SU-DHL-6 (cell line): ENCODE data around the gene TMEM45B.
A peak's percentile ranks its signal among the peaks of the same experiment; 100 is the strongest.

ENCODE experiments used
- H2AFZ ChIP-seq: fragments of 200-600 bp; sonication (generic); 2 replicates; pipeline ENCODE4 v1.6.1; 2014; ENCODE audit warnings: low read depth, mild to moderate bottlenecking, moderate library complexity, mixed read lengths, antibody characterized with exemption, low read length; ENCODE audit not compliant: severe bottlenecking
- H3F3A ChIP-seq: fragments of 200-600 bp; shearing (Covaris generic); 2 replicates; pipeline ENCODE4 v1.6.0; 2016; ENCODE audit warnings: antibody characterized with exemption, mild to moderate bottlenecking; ENCODE audit not compliant: insufficient read depth
- H3K27ac ChIP-seq: fragments of 200-600 bp; sonication (generic); 2 replicates; pipeline ENCODE4 v1.5.1; 2016; ENCODE audit warnings: low read depth, mild to moderate bottlenecking, low read length, moderate library complexity, mixed read lengths
- H3K27me3 ChIP-seq: fragments of 200-600 bp; sonication (generic), shearing (Covaris generic); 2 replicates; pipeline ENCODE4 v1.6.0; 2014; ENCODE audit warnings: mild to moderate bottlenecking, low read length
- H3K36me3 ChIP-seq: fragments of 200-600 bp; sonication (generic); 2 replicates; pipeline ENCODE4 v1.6.1; 2014; ENCODE audit warnings: mild to moderate bottlenecking, low read length, mixed read lengths
- H3K4me2 ChIP-seq: fragments of 300-600, 200-600 bp; shearing (Covaris generic), sonication (generic); 2 replicates; pipeline ENCODE4 v1.6.0; 2014; ENCODE audit warnings: low read length, low read depth, mild to moderate bottlenecking; ENCODE audit not compliant: poor library complexity, severe bottlenecking
- H3K4me3 ChIP-seq: fragments of 200-600 bp; sonication (generic); 2 replicates; pipeline ENCODE4 v1.5.1; 2014; ENCODE audit warnings: antibody characterized with exemption, low read length, mild to moderate bottlenecking, mixed read lengths; ENCODE audit not compliant: insufficient read depth, poor library complexity, severe bottlenecking
- H3K79me2 ChIP-seq: fragments of 200-600 bp; sonication (generic); 2 replicates; pipeline ENCODE4 v1.6.1; 2014; ENCODE audit warnings: mild to moderate bottlenecking, low read length, moderate library complexity; ENCODE audit not compliant: insufficient read depth
- H3K9ac ChIP-seq: fragments of 200-600 bp; sonication (generic); 2 replicates; pipeline ENCODE4 v1.7.0; 2014; ENCODE audit warnings: mild to moderate bottlenecking, low read length
- H3K9me2 ChIP-seq: fragments of 200-600 bp; sonication (generic); replicated peaks from 2 replicates; pipeline ENCODE4 v1.6.1; 2014; ENCODE audit warnings: low read length; ENCODE audit not compliant: insufficient read depth
- H3K9me3 ChIP-seq: fragments of 200-600 bp; sonication (generic); 2 replicates; pipeline ENCODE4 v1.6.1; 2014; ENCODE audit warnings: low read length, mixed read lengths; ENCODE audit not compliant: insufficient read depth
- H4K20me1 ChIP-seq: fragments of 200-600 bp; sonication (generic); 2 replicates; pipeline ENCODE4 v1.6.1; 2014; ENCODE audit warnings: low read depth, mild to moderate bottlenecking, antibody characterized with exemption, low read length, moderate library complexity, mixed read lengths
- CTCF ChIP-seq: fragments of 200-600 bp; sonication (generic); IDR thresholded peaks from one replicate; pipeline ENCODE4 v1.5.1; 2017; ENCODE audit warnings: antibody characterized with exemption, mild to moderate bottlenecking, low read length, moderate library complexity; ENCODE audit not compliant: insufficient read depth, poor library complexity, severe bottlenecking
- EZH2phosphoT487 ChIP-seq: fragments of 200-600 bp; sonication (generic), shearing (Covaris generic); conservative IDR thresholded peaks from 2 replicates; pipeline ENCODE4 v1.6.1; 2018; ENCODE audit warnings: mild to moderate bottlenecking, antibody characterized with exemption, low read length, moderate library complexity, mixed read lengths

The TMEM45B gene

GRCh38 chr11:129885381-129885780, 69.7 kb downstream of the TMEM45B start:
- Histone ChIP-seq H2AFZ (no peak overlapping the region), H3K4me2 (no peak overlapping the region), H3K9ac (no peak overlapping the region), H3K27me3 (no peaks in the 10 kb centered on the region), H3K4me3 (no peak overlapping the region), H3K36me3 (no peaks in the 10 kb centered on the region), H3K9me2 (no peaks in the 10 kb centered on the region), H3K27ac (no peak overlapping the region), H3F3A (no peaks in the 10 kb centered on the region), H3K9me3 (no peaks in the 10 kb centered on the region), H4K20me1 (no peaks in the 10 kb centered on the region), H3K79me2 (no peaks in the 10 kb centered on the region)
- TF ChIP-seq CTCF: no peak

GRCh38 chr11:129888451-129888850, 72.8 kb downstream of the TMEM45B start:
- Histone ChIP-seq H4K20me1 (no peaks in the 10 kb centered on the region), H3K79me2 (no peaks in the 10 kb centered on the region; the same call in 1 of the 2 replicates), H3K27ac (no peak overlapping the region), H3K36me3 (no peaks in the 10 kb centered on the region), H2AFZ (no peak overlapping the region), H3K9me3 (no peaks in the 10 kb centered on the region), H3K4me2 (no peak overlapping the region), H3K4me3 (no peak overlapping the region), H3F3A (no peaks in the 10 kb centered on the region), H3K9me2 (no peaks in the 10 kb centered on the region), H3K27me3 (no peaks in the 10 kb centered on the region), H3K9ac (no peak overlapping the region)
- TF ChIP-seq CTCF: no peak
- no peak for TF ChIP-seq EZH2phosphoT487

GRCh38 chr11:129894278-129895125, 78.9 kb downstream of the TMEM45B start:
- H3K27ac ChIP-seq: peak overlapping the region; percentile 18; the same call in 1 of the 2 replicates
- no peaks in the 10 kb centered on the region for H3K36me3 ChIP-seq

More at GRCh38 chr11:129894278-129895125, 78.9 kb downstream of the TMEM45B start:
- peaks cover 16% of the 10 kb centered on the region; the same call in 1 of the 2 replicates for H3K79me2 ChIP-seq
- H3K9ac ChIP-seq: peak overlapping the region; percentile 65
- H3K4me3 ChIP-seq: peak overlapping the region; percentile 64
- H3K27me3 ChIP-seq: no peaks in the 10 kb centered on the region
- H3K4me2 ChIP-seq: peak overlapping the region; percentile 57
- no peak for TF ChIP-seq CTCF
- TF ChIP-seq EZH2phosphoT487: no peak
- no peaks in the 10 kb centered on the region for H3K9me2 ChIP-seq
- peaks cover 9% of the 10 kb centered on the region; the same call in 1 of the 2 replicates for H3F3A ChIP-seq
- H2AFZ ChIP-seq: no peak overlapping the region
- H4K20me1 ChIP-seq: no peaks in the 10 kb centered on the region
- no peaks in the 10 kb centered on the region for H3K9me3 ChIP-seq
